Measurements from ENCODE around the gene TYRO3. TPM values are rescaled to one million over a fixed set of nuclear protein-coding genes. Genes with fewer than 3 reads are reported as not detected.
"Not testable (repeated sequence)": the region's sequence is repeated elsewhere in the genome, so short reads cannot be mapped to it uniquely, and the experiment has no call there.

Gene TYRO3
- total RNA-seq, 1 donor from 2014 or later: 0.22 TPM

- H3K4me3 Mint-ChIP-seq; H3K27ac Mint-ChIP-seq; H3K9me3 Mint-ChIP-seq; H3K4me1 Mint-ChIP-seq; ATAC-seq (ENCODE audit: low read depth); intact Hi-C loops (cut with micrococcal nuclease); DNase-seq; H3K36me3 Mint-ChIP-seq (ENCODE audit: low read depth): not testable (repeated sequence)
- POLR2A ChIA-PET: interaction anchor here (0.6 kb wide), 1 partner anchor 10 kb away, joined by 3 read pairs; no protein-coding TSS in a partner anchor
- CTCF ChIA-PET: interaction anchor here (0.9 kb wide), 1 partner anchor 14 kb away, joined by 3 read pairs; no protein-coding TSS in a partner anchor
- H3K27me3 Mint-ChIP-seq: peaks cover 42% of the 10 kb centered on the region
Observed at GRCh38 chr15:41589018-41589417, 30.0 kb downstream of the TYRO3 start.

- DNase-seq; ATAC-seq (ENCODE audit: low read depth); H3K4me3 Mint-ChIP-seq; H3K27ac Mint-ChIP-seq; H3K36me3 Mint-ChIP-seq (ENCODE audit: low read depth); POLR2A ChIA-PET; H3K4me1 Mint-ChIP-seq; intact Hi-C loops (cut with micrococcal nuclease); H3K9me3 Mint-ChIP-seq: not testable (repeated sequence)
- peaks cover 40% of the 10 kb centered on the region for H3K27me3 Mint-ChIP-seq
- CTCF ChIA-PET: interaction anchor here (0.9 kb wide), 1 partner anchor 14 kb away, joined by 3 read pairs; no protein-coding TSS in a partner anchor
Observed at GRCh38 chr15:41589571-41589970, 30.6 kb downstream of the TYRO3 start.

GRCh38 chr15:41591217-41591616 lies 32.2 kb downstream of the TYRO3 start:
- POLR2A ChIA-PET, H3K4me1 Mint-ChIP-seq: not testable (repeated sequence)
- peaks cover 36% of the 10 kb centered on the region for H3K27me3 Mint-ChIP-seq

GRCh38 chr15:41592718-41593117 lies 33.7 kb downstream of the TYRO3 start:
- H3K27ac Mint-ChIP-seq; intact Hi-C loops (cut with micrococcal nuclease); H3K9me3 Mint-ChIP-seq; ATAC-seq (ENCODE audit: low read depth); H3K4me3 Mint-ChIP-seq; DNase-seq; POLR2A ChIA-PET; CTCF ChIA-PET; H3K4me1 Mint-ChIP-seq; H3K36me3 Mint-ChIP-seq (ENCODE audit: low read depth): not testable (repeated sequence)
- H3K27me3 Mint-ChIP-seq: peaks cover 25% of the 10 kb centered on the region

More at GRCh38 chr15:41591217-41591616, 32.2 kb downstream of the TYRO3 start:
- ATAC-seq (ENCODE audit: low read depth); H3K36me3 Mint-ChIP-seq (ENCODE audit: low read depth); H3K27ac Mint-ChIP-seq; H3K9me3 Mint-ChIP-seq; H3K4me3 Mint-ChIP-seq; DNase-seq; intact Hi-C loops (cut with micrococcal nuclease): not testable (repeated sequence)
- CTCF ChIA-PET: interaction anchor here (0.6 kb wide), 1 partner anchor 47 kb away, joined by 4 read pairs; no protein-coding TSS in a partner anchor

- DNase-seq (no peak), ATAC-seq (ENCODE audit: low read depth) (no peak)
- H3K27me3 Mint-ChIP-seq: peaks cover 15% of the 10 kb centered on the region
- H3K4me1 Mint-ChIP-seq: no peaks in the 10 kb centered on the region
- no peaks in the 10 kb centered on the region for H3K9me3 Mint-ChIP-seq
- no peaks in the 10 kb centered on the region for H3K36me3 Mint-ChIP-seq (ENCODE audit: low read depth)
- H3K27ac Mint-ChIP-seq: no peak overlapping the region
- POLR2A ChIA-PET: interaction anchor here (0.5 to 0.6 kb wide), 2 partner anchors 337 to 1795 kb away, joined by 3 read pairs; no protein-coding TSS in a partner anchor
- no peak overlapping the region for H3K4me3 Mint-ChIP-seq
- CTCF ChIA-PET: interaction anchor here (1.5 kb wide), 1 partner anchor 9 kb away, joined by 6 read pairs; no protein-coding TSS in a partner anchor
- intact Hi-C loops (cut with micrococcal nuclease): no loop called here
- no peak for TF ChIP-seq CTCF (IDR thresholded peaks at IDR 0.05)
Observed at GRCh38 chr15:41594801-41595746, 36.1 kb downstream of the TYRO3 start.

- CTCF ChIA-PET: no interaction called here
- no peak for DNase-seq
- Mint-ChIP-seq H3K27ac (no peak overlapping the region), H3K27me3 (peaks cover 21% of the 10 kb centered on the region), H3K4me1 (no peaks in the 10 kb centered on the region), H3K9me3 (no peaks in the 10 kb centered on the region), H3K36me3 (ENCODE audit: low read depth) (no peaks in the 10 kb centered on the region), H3K4me3 (no peak overlapping the region)
- ATAC-seq (ENCODE audit: low read depth): no peak
- no peak for TF ChIP-seq CTCF (IDR thresholded peaks at IDR 0.05)
- POLR2A ChIA-PET: no interaction called here
- intact Hi-C loops (cut with micrococcal nuclease): no loop called here
Observed at GRCh38 chr15:41596972-41597371, 38.0 kb downstream of the TYRO3 start.

- no peak for DNase-seq
- no peaks in the 10 kb centered on the region for H3K9me3 Mint-ChIP-seq
- H3K36me3 Mint-ChIP-seq (ENCODE audit: low read depth): no peaks in the 10 kb centered on the region
- no peak for TF ChIP-seq CTCF (IDR thresholded peaks at IDR 0.05)
- no peak for ATAC-seq (ENCODE audit: low read depth)
- intact Hi-C loops (cut with micrococcal nuclease): no loop called here
- ChIA-PET CTCF (no interaction called here), POLR2A (interaction anchor here (0.7 kb wide), 1 partner anchor 132 kb away, joined by 3 read pairs; no protein-coding TSS in a partner anchor)
- no peak overlapping the region for H3K27ac Mint-ChIP-seq
- peaks cover 20% of the 10 kb centered on the region for H3K27me3 Mint-ChIP-seq
- H3K4me1 Mint-ChIP-seq: no peaks in the 10 kb centered on the region
- H3K4me3 Mint-ChIP-seq: no peak overlapping the region
Observed at GRCh38 chr15:41597787-41598186, 38.8 kb downstream of the TYRO3 start.
